Measurements from ENCODE around the gene ARMC5.

DNA sequence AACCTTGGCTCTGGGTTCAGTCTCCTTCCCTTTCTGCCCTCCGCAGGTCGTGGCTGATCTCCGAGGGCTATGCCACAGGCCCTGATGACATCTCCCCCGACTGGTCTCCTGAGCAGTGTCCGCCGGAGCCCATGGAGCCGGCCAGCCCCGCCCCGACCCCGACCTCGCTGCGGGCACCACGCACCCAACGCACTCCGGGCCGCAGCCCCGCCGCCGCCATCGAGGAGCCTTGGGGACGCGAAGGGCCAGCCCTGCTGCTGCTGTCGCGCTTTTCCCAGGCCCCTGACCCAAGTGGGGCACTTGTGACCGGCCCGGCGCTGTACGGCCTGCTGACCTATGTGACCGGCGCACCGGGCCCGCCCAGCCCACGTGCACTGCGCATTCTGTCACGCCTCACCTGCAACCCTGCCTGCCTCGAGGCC is 5.1 kb downstream of the ARMC5 start:
- no peak for TF ChIP-seq POLR2AphosphoS5 (IDR thresholded peaks at IDR 0.05)
- TF ChIP-seq, protein P1, sequence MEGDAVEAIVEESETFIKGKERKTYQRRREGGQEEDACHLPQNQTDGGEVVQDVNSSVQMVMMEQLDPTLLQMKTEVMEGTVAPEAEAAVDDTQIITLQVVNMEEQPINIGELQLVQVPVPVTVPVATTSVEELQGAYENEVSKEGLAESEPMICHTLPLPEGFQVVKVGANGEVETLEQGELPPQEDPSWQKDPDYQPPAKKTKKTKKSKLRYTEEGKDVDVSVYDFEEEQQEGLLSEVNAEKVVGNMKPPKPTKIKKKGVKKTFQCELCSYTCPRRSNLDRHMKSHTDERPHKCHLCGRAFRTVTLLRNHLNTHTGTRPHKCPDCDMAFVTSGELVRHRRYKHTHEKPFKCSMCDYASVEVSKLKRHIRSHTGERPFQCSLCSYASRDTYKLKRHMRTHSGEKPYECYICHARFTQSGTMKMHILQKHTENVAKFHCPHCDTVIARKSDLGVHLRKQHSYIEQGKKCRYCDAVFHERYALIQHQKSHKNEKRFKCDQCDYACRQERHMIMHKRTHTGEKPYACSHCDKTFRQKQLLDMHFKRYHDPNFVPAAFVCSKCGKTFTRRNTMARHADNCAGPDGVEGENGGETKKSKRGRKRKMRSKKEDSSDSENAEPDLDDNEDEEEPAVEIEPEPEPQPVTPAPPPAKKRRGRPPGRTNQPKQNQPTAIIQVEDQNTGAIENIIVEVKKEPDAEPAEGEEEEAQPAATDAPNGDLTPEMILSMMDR (IDR thresholded peaks at IDR 0.05) = no peak
- no peak for TF ChIP-seq POLR2A (IDR thresholded peaks at IDR 0.05)
- TF ChIP-seq EP300 (IDR thresholded peaks at IDR 0.05) = no peak
